Epidermal melanocyte (primary cell): Measurements from ENCODE around the gene CAMSAP2.

Experiments
- DNase-seq: peaks from one replicate; pipeline ENCODE4 v3.0.0; 2011; ENCODE audit warnings: low spot score; ENCODE audit not compliant: insufficient read length

Gene CAMSAP2

GRCh38 chr1:200880212-200880611 lies 141.5 kb downstream of the CAMSAP2 start:
- peak; percentile 89 for DNase-seq

- no peak for DNase-seq
Observed at GRCh38 chr1:200883118-200883517, 144.4 kb downstream of the CAMSAP2 start.

GRCh38 chr1:200885623-200886402 lies 147.1 kb downstream of the CAMSAP2 start:
- DNase-seq = no peak

- no peak for DNase-seq
Observed at GRCh38 chr1:200886594-200886993, 147.9 kb downstream of the CAMSAP2 start.

GRCh38 chr1:200887036-200887435 lies 148.3 kb downstream of the CAMSAP2 start:
- no peak for DNase-seq

- no peak for DNase-seq
Observed at GRCh38 chr1:200887772-200888348, 149.2 kb downstream of the CAMSAP2 start.

GRCh38 chr1:200888349-200888838 lies 149.7 kb downstream of the CAMSAP2 start:
- no peak for DNase-seq

GRCh38 chr1:200889571-200889970 lies 150.9 kb downstream of the CAMSAP2 start:
- no peak for DNase-seq

- no peak for DNase-seq
Observed at GRCh38 chr1:200890027-200890426, 151.3 kb downstream of the CAMSAP2 start.

GRCh38 chr1:200890818-200891773 lies 152.4 kb downstream of the CAMSAP2 start:
- peak; percentile 36 for DNase-seq

- DNase-seq = no peak
Observed at GRCh38 chr1:200891774-200892157, 153.1 kb downstream of the CAMSAP2 start.

- no peak for DNase-seq
Observed at GRCh38 chr1:200892546-200892945, 153.9 kb downstream of the CAMSAP2 start.

- DNase-seq = no peak
Observed at GRCh38 chr1:200892958-200893357, 154.3 kb downstream of the CAMSAP2 start.

GRCh38 chr1:200893411-200893901 lies 154.8 kb downstream of the CAMSAP2 start:
- no peak for DNase-seq

- DNase-seq = no peak
Observed at GRCh38 chr1:200894712-200895442, 156.2 kb downstream of the CAMSAP2 start, which contains the start of gene INAVA. TSS of gene INAVA (plus strand) at chr1:200894900. CDS start at chr1:200898401, 3,501 bp downstream.

GRCh38 chr1:200895443-200895789 lies 156.7 kb downstream of the CAMSAP2 start:
- DNase-seq = no peak

- DNase-seq = no peak
Observed at GRCh38 chr1:200895801-200896530, 157.3 kb downstream of the CAMSAP2 start.

GRCh38 chr1:200896531-200897196 lies 158.0 kb downstream of the CAMSAP2 start:
- DNase-seq = no peak

GRCh38 chr1:200897259-200897658 lies 158.6 kb downstream of the CAMSAP2 start:
- DNase-seq = no peak

- no peak for DNase-seq
Observed at GRCh38 chr1:200899015-200899386, 160.3 kb downstream of the CAMSAP2 start.
